ENCODE data around the gene NCAPG2.
A peak's percentile ranks its signal among the peaks of the same experiment; 100 is the strongest.

Gene NCAPG2

DNA sequence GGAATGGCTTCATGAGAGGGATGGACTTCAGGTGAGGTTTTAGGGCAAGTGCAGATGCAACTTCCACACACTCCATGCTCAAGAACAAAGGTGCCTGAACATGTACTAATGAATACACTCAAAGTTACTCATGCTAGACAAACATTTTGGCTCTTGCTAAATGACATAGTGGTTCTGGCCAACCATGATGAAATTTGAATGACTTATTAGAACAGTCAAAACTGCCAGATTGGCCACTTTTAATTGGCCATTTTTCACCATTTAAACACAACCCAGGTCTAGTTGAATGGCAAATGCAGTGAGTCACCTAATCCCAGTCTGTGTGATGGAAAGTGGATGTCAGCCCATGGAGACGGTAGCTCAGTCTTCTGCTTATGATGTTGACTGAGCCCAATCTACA is 112.1 kb downstream of the NCAPG2 start:
- no peak for DNase-seq

DNA sequence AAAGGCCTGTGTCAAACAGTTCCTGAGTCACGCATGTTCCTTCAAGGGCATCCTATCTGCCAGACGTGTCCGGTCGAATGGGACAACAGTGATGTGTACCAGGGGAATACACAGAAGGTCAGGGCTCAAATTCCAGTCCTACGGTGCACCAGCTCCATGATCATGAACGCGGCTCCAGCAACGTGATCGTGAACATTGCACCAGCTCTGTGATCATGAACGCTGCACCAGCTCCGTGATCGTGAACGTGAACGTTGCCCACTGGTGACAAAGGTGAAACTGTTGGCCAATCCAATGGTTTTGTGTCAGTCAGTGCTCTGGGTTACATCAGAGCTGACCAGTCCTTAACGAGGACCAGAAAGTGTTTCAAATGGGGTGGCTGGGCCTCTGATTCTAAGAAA is 112.7 kb downstream of the NCAPG2 start:
- DNase-seq: no peak

DNA sequence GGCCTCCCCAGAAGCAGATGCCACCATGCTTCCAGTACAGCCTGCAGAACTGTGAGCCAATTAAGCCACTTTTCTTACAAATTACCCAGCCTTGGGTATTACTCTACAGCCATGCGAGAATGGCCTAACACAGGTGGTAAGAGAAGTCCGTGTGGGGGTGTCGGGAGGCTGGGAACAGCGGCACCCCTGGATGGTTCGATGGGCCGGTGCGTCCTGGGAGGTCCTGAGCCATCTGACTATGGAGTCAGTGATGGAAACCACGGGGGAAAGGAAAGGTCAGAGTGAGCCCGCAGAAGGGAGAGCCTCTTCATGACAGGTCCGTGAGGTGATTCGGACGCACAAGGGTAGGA is 114.4 kb downstream of the NCAPG2 start:
- DNase-seq: no peak

DNA sequence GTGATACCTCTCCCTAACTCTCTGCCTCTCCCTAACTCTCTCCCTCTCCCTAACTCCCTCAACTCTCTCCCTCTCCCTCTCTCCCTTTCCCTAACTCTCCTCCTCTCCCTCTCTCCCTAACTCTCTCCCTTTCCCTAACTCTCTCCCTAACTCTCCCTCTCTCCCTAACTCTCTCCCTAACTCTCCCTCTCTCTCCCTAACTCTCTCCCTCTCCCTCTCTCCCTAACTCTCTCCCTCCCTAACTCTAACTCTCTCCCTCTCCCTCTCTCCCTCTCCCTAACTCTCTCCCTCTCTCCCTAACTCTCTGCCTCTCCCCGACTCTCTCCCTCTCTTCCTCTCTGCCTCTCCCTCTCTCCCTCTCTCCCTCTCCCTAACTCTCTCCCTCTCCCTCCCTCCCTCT is 115.0 kb downstream of the NCAPG2 start:
- DNase-seq: no peak

DNA sequence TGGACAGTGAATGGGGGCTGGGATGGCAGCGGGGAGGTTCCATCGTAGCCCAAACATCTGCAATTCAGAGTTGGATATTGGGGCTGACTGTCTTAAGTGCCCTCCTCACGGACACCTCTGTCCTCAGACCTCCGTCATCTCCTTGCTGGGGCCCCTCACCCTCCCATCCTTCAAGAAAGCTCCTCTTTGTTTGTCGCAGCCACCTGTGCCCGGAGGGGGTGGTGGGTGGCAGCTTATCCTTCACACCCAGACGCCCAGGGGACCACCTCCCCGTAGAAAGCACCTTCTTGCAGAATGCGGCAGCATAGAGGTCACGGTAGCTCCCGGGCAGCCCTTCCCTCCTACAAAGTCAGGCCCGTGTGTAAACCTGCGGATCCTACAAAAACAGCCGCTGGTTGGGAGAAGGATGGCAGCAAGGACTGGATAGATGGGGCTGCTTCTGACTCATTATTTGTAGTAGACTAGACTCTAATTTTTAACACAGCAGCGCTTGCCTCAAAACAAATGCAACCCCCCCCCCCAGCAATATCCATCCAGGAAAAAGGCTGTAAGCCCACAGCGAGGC is 115.6 kb downstream of the NCAPG2 start:
- no peak for DNase-seq

DNA sequence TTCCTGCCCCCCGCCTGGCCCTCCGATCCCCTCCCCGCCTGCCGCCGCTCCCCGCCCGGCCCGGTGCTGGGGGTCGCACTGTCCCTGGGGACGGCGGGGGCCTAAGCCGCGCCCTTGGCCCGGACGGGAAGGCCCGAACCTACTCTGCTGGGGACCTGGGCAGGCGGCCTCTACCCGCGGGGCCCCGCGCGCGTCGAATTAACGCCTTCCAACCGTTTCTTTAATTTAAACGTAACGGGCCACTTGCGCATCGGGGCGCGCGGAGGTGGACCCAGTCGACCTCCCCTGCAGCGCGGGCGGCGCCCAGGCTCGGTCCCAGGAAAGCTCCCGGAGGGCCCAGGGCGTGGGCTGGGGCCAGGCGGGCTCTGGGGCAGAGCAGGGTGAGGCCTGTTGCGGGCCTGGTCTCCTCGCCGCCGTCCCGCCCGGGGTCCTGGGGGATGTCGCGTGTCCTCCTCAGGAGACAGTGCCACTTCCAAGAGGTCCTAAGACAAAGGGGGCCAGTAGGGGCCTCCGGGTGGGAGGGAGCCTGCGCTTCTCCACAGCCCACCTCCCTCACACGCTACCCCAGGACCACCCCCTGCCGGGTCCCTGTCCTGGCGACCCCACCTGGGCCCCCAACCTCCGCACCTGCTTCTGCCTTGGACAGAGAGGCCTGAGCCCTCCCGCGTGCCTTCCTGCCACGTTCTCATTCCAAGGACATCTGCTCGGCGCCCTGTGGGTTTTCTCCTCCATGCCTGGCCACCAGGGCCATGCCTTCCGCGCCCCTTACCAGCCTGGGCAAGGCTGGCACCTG is 116.3 kb downstream of the NCAPG2 start:
- DNase-seq: no peak

DNA sequence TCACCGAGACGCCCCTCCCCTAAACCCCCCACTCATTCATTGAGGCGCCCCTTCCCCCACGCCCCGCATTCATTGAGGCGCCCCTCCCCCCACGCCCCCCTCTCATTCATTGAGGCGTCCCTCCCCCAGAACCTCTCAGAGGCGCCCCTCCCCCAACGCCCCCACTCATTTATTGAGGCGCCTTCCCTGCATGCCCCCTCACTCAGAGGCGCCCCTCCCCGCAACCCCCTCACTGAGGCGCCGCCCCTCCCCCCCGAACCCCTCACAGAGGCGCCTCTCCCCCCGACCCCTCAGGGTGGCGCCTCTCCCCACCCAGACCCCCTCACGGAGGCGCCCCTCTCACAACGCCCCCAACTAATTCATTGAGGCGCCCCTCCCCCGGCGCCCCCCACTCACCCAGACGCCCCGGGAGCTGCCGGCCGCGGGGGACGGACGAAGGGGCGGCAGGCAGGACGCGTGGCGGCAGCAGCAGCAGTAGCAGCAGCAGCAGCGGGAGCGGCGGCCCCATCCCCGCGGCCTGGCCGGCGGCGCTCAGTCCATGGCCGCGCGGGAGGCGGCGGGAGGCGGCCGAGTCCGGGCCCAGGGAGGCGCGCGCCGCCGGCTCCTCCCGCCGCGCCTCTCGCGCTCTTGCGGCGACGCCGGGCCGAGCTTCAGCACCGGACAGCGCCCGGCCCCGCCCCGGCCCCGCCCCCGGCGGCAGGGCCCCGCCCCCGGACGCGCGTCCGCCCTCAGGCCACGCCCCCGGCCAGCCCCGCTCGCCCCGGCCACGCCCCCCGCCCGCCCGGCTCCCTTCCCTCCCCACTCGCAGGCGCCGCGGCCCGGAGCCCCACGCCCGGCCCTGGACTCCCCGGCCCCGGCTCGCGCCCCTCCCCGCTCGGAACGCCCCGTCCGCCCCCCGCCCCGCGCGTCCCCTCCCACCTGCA is 117.2 kb downstream of the NCAPG2 start, which contains the start of gene PTPRN2:
PTPRN2 (minus strand) TSS at position 662 of the 923 bp plus-strand sequence.
- peak; percentile 58 for DNase-seq

DNA sequence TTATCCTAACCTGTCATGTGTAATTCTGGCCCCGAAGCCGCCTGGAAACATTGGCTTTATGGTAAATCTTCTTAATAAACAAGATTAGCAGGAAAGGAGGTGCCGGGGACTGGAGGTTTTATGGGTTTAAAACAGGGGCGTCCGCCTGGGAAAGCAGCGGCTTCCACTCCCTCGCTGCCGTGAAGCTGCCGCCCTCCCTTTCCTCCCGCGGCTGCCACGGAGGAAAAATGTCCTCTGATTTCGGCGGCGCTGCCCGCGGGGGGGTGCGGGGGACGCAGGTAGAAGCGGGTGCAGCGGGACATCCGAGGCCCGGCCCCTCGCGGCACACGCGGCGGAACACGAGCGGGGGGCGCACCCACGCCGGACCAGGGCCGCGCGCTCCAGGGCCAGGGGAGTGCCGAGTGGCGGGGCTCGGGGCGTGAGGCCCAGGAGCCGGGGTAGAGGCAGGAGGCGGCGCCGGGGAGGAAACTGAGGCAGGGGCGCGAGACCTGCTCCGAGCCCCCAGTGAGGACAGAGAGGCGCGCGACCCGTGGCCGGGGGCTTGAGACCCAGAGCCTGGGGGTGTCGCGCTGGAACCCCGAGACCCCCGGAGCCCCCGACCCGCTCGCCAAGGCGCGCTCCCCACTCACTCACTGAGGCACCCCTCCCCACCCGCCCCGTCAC is 118.0 kb downstream of the NCAPG2 start:
- DNase-seq: no peak

DNA sequence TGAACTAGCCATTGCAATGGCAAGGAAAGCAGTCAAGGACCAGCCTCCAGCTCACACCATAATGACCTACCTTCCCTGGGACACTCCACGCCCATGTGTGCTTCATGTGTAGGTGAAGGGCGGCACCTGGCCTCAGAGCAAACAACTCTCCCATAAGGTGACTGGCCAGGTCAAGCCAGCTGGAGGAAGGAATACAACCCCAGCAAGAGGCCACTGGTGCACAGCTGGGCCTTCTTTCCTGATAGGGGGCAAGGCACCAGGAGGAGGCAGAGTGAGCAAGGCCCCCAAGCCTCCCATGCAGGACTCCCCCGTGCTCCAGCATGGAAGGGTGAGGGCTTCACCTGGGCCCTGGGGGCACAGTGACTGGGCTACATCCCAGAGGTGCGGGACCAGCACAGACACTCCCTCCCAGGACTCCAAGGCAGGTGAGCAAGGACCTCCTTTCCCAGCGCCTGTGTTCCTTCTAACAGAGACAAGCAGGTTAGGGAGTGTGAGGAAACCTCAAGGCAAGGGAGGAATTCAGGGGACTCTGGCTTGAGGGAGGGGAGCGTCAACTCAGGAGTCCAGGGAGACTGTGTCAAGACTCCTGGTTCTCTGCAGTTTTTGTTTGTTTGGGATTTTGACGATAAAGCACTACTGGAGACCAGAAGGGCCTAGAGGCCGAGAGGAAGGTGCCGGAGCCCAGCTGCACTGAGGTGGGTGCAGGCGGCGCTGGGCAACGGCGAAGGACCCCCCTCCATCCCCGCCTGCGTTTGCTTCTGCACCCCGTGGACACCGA is 118.7 kb downstream of the NCAPG2 start:
- DNase-seq: no peak

DNA sequence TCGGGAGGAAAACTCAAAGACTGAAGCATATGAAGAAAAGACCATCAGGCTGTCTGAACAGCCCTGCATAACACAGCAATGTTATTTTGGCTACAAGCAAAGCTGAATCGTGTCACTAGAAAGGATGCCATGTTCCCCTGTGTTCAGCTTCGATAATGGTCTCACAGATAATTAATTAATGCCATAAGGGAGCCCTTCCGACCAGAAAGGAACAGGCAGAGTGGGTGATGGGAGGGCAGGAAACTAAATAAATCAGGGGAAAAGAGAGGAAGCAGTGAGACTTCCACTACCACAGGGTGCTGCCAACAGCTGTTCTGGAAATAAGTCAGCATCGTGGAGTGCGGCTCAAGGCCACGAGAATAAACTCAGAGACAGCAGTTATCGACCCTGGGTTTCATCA is 120.2 kb downstream of the NCAPG2 start:
- DNase-seq: no peak

DNA sequence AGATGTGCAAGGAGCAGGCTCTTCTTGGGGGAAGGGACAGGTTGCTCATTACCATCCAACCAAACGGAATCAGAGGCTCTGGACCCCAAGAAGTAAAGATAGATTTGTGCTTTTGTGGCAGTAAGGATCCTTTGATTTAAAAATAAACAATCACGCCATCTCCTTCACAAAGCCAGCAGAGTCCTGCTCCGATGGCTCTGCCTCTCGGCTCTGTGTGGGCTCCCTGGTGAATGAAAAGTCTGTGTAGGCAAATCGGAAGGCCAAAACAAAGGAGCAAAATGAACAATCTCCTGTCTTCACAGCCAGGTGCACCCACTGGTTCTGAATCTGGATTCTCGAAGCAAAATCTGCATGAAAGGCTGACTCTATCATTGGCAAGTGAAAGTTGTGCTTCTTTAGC is 120.8 kb downstream of the NCAPG2 start:
- DNase-seq: no peak

DNA sequence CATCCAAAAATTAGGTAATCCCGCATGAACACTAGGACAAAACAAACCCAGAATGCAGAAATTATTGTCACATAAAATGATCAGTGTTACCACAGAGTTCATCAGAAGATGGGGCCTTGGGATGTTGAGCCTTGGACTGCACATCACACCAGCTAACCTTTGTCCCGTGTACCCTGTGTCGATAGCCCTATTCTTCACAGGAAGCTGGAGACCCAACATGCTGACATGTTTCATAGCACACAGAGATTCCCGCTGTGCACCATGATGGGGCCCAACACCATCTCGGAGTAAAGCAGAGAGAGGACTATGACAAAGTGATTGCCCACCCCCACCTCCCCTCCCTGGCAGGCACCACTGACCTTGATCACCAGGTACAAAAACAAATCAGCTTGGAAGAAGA is 121.5 kb downstream of the NCAPG2 start:
- no peak for DNase-seq

DNA sequence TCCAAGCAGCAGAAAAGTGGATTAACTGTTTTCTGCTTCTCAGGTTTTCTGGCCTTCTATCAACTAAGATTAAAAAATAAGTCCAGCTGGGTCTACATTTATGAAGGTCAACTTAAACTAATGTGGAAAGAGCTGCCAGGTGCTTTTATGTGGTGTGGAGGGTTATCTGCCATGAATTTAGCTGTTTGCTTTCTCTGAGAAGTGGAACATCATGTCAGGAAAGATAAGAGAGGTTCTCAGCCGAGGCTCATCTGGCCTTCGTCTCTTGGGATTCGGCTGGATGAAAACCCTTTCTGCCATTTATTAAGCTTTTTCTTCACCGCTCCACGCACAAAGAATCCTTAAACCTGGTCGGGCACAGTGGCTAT is 122.5 kb downstream of the NCAPG2 start:
- no peak for DNase-seq

DNA sequence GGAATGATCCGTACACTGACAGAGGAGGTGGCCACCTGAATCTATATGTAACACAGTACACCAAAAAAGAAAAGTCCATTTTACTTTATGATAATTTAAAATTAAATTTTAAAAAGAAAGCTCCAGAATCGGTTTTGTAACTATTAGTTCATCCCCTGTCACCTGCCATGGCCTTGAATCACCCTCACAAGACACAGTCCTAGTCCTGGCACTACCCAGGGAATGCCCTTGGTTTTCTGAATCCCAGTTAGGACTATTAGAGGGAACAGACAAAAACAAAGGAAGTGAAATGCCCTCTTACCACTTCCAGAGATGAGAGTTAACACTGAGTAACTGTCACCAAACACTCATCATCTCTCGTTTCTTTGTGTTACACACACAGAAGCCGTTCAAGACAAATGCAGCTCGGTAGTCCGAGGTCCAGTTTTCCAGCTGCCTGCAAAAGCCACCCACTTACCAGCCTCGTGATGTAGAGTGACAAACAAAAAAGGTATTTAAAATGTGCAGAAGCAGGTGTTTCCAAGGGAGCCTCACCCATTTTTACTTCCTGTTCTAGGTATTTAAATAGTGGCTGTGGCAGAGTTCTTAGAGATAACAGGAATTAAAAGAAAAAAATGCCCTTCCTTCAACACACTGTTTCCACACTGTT is 123.0 kb downstream of the NCAPG2 start:
- no peak for DNase-seq
